ENCODE measurements around the gene KRTAP26-1. TPM values are rescaled to one million over a fixed set of nuclear protein-coding genes. Genes with fewer than 3 reads are reported as not detected.

Gene KRTAP26-1, protein sequence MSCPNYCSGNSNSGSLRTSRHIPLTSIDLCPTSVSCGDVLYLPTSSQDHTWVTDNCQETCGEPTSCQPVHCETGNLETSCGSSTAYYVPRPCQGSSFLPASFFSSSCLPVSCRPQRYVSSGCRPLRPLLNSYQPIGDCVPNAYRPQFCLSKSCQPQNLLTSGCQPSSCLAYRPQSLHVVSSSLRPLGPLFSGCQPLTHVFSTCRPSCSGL
- total RNA-seq (2022) (not detected in 2 replicates), Bru-seq, nascent RNA (not detected), BruChase-seq, experiment 1, labeled RNA remaining after a 6-hour chase (not detected), BruChase-seq, experiment 2, labeled RNA remaining after a 2-hour chase (not detected)
- long read RNA-seq: 0 reads

DNA sequence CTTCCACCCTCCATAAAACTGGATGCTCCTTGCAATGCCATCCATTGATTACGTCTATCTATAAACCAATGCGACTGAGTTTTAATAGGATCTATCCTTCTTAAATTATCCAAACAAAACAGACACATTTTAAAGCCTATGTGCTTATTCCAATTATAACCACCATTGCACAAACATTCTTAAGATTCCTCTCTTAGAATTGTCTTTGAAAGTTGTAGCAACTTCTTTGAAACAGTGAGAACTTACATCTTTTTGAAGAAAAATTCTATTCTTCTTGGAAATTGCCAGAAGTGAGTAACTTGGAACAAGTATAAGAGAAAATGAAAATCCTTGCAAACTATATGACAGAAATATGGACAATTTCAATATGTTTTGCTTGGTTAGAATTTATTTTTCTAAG lies at the start of gene KRTAP26-1:
Gene KRTAP26-1 (minus strand): TSS at position 101 of the 400 bp plus-strand sequence. CDS start 280 bp downstream, outside the sequence.
- Mint-ChIP-seq H3K9me3 (ENCODE audit: low read depth, unreplicated experiment) (no peaks in the 10 kb centered on the region), H3K4me3 (ENCODE audit: low read depth, unreplicated experiment) (no peak within 1 kb of the TSS), H3K27ac (ENCODE audit: unreplicated experiment) (no peak within 1 kb of the TSS), H3K4me1 (ENCODE audit: low read depth, unreplicated experiment) (no peaks in the 10 kb centered on the region), H3K27me3 (ENCODE audit: unreplicated experiment) (peaks cover 8% of the 10 kb centered on the region), H3K36me3 (ENCODE audit: insufficient read depth, unreplicated experiment) (no peaks in the 10 kb centered on the region)
- DNase-seq: no peak
- intact Hi-C loops (cut with micrococcal nuclease; ENCODE audit: unreplicated experiment): no loop called here
- BruUV-seq (replicated peaks): no TSS peak
- CTCF ChIA-PET: no interaction called here
- TF ChIP-seq, protein P1, sequence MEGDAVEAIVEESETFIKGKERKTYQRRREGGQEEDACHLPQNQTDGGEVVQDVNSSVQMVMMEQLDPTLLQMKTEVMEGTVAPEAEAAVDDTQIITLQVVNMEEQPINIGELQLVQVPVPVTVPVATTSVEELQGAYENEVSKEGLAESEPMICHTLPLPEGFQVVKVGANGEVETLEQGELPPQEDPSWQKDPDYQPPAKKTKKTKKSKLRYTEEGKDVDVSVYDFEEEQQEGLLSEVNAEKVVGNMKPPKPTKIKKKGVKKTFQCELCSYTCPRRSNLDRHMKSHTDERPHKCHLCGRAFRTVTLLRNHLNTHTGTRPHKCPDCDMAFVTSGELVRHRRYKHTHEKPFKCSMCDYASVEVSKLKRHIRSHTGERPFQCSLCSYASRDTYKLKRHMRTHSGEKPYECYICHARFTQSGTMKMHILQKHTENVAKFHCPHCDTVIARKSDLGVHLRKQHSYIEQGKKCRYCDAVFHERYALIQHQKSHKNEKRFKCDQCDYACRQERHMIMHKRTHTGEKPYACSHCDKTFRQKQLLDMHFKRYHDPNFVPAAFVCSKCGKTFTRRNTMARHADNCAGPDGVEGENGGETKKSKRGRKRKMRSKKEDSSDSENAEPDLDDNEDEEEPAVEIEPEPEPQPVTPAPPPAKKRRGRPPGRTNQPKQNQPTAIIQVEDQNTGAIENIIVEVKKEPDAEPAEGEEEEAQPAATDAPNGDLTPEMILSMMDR (IDR thresholded peaks at IDR 0.05; ENCODE audit: unreplicated experiment): no peak

DNA sequence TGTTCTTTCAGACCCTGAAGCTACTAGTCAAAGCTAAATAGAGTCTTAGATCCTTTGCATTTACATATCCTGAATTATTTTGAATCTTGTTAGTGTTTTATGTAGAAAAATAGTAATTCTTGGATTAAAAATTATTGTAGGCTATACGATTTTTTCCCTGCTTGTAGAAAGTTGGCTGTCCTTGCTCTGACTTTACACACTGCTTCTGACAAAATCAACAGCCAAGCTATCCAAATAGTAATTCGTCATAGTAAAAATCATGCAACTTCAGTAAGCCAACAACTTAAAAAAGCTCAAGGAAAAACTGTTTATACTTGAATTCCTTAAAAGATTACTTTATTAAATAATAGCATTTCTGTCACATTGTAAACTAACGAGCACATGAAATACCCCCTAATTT lies 35.8 kb upstream of the KRTAP26-1 start:
- H3K4me1 Mint-ChIP-seq (ENCODE audit: low read depth, unreplicated experiment): no peaks in the 10 kb centered on the region
- TF ChIP-seq, protein P1 (IDR thresholded peaks at IDR 0.05; ENCODE audit: unreplicated experiment): no peak
- intact Hi-C loops (cut with micrococcal nuclease; ENCODE audit: unreplicated experiment): no loop called here
- peaks cover 18% of the 10 kb centered on the region for H3K27me3 Mint-ChIP-seq (ENCODE audit: unreplicated experiment)
- no peak overlapping the region for H3K27ac Mint-ChIP-seq (ENCODE audit: unreplicated experiment)
- H3K36me3 Mint-ChIP-seq (ENCODE audit: insufficient read depth, unreplicated experiment): no peaks in the 10 kb centered on the region
- H3K4me3 Mint-ChIP-seq (ENCODE audit: low read depth, unreplicated experiment): no peak overlapping the region
- BruUV-seq (replicated peaks): no TSS peak
- CTCF ChIA-PET: interaction anchor here (0.5 kb wide), 1 partner anchor 9 kb away, joined by 5 read pairs; no protein-coding TSS in a partner anchor
- DNase-seq: no peak
- peaks cover 3% of the 10 kb centered on the region for H3K9me3 Mint-ChIP-seq (ENCODE audit: low read depth, unreplicated experiment)

DNA sequence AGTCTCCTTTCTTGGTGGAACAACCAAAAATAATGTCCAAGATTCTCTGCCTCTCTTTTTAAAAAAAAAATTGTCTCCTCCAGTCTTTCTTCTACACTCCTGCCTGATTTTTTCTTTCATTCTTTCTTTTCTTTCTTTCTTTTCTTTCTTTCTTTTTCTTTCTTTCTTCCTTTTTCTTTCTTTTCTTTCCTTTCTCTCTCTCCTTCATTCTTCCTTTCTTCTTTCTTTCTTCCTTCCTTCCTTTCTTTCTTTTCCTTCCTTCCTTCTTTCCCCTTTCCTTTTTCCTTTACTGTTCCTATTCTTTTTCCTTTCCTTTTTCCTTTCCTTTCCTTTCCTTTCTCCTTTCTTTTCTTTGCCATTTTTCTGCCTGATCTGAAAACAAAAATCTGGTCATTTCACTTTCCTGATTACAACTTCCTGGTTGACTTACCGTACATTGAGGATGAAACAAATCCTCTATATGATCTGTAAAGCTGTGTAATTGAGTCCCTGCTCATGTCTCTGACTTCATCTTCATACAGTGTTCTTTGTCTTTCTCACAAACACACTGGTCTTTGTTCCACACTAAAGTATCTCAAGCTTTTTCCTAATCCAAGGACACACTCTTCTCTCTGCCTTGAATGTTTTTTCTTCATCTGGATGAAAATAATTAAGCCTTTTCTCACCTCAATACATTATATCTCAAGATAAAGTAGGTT lies 34.3 kb upstream of the KRTAP26-1 start:
- Mint-ChIP-seq H3K27me3 (ENCODE audit: unreplicated experiment) (peaks cover 18% of the 10 kb centered on the region), H3K4me1 (ENCODE audit: low read depth, unreplicated experiment) (no peaks in the 10 kb centered on the region), H3K27ac (ENCODE audit: unreplicated experiment) (no peak overlapping the region), H3K4me3 (ENCODE audit: low read depth, unreplicated experiment) (no peak overlapping the region), H3K36me3 (ENCODE audit: insufficient read depth, unreplicated experiment) (no peaks in the 10 kb centered on the region), H3K9me3 (ENCODE audit: low read depth, unreplicated experiment) (peaks cover 3% of the 10 kb centered on the region)
- CTCF ChIA-PET: no interaction called here
- BruUV-seq (replicated peaks): no TSS peak
- TF ChIP-seq, protein P1 (IDR thresholded peaks at IDR 0.05; ENCODE audit: unreplicated experiment): no peak
- intact Hi-C loops (cut with micrococcal nuclease; ENCODE audit: unreplicated experiment): no loop called here
- no peak for DNase-seq

DNA sequence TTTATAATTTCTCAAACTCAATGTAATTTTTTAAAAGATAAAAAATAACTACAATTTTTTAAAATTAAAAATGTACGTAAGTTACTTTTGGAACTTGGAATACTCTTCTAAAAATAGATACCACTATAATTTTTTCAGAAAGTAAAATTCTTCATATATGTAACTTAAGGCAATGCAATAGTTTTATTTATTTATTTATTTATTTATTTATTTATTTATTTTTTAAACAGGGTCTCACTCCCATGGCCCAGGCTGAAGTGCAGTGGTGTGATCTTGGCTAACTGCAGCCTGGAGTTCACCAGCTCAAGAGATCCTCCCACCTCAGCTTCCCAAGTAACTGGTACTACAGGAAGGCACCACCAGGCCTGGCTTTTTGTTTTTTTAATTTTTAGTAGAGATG lies 31.4 kb upstream of the KRTAP26-1 start:
- H3K4me1 Mint-ChIP-seq (ENCODE audit: low read depth, unreplicated experiment): no peaks in the 10 kb centered on the region
- TF ChIP-seq, protein P1 (IDR thresholded peaks at IDR 0.05; ENCODE audit: unreplicated experiment): no peak
- CTCF ChIA-PET: no interaction called here
- intact Hi-C loops (cut with micrococcal nuclease; ENCODE audit: unreplicated experiment): no loop called here
- no peak overlapping the region for H3K4me3 Mint-ChIP-seq (ENCODE audit: low read depth, unreplicated experiment)
- no TSS peak for BruUV-seq (replicated peaks)
- peaks cover 3% of the 10 kb centered on the region for H3K9me3 Mint-ChIP-seq (ENCODE audit: low read depth, unreplicated experiment)
- no peak overlapping the region for H3K27ac Mint-ChIP-seq (ENCODE audit: unreplicated experiment)
- DNase-seq: no peak
- H3K27me3 Mint-ChIP-seq (ENCODE audit: unreplicated experiment): peaks cover 18% of the 10 kb centered on the region
- H3K36me3 Mint-ChIP-seq (ENCODE audit: insufficient read depth, unreplicated experiment): no peaks in the 10 kb centered on the region

Data from Calu3 (cell line).